ENCODE measurements around the gene RGS17.
"Not testable (repeated sequence)": the region's sequence is repeated elsewhere in the genome, so short reads cannot be mapped to it uniquely, and the experiment has no call there.

The RGS17 gene

GRCh38 chr6:153027480-153027879 is 103.6 kb downstream of the RGS17 start:
- DNase-seq: no peak

- no peak for DNase-seq
Measured at GRCh38 chr6:153024709-153025017, 106.4 kb downstream of the RGS17 start.

- peak; percentile 25 for DNase-seq
Measured at GRCh38 chr6:153023977-153024708, 106.9 kb downstream of the RGS17 start.

- no peak for DNase-seq
Measured at GRCh38 chr6:153018355-153018754, 112.7 kb downstream of the RGS17 start.

GRCh38 chr6:153016846-153017245 is 114.2 kb downstream of the RGS17 start:
- no peak for DNase-seq

- no peak for DNase-seq
Measured at GRCh38 chr6:153015094-153015640, 115.9 kb downstream of the RGS17 start.

- no peak for DNase-seq
Measured at GRCh38 chr6:153013438-153013837, 117.6 kb downstream of the RGS17 start.

- no peak for DNase-seq
Measured at GRCh38 chr6:153012856-153013255, 118.2 kb downstream of the RGS17 start.

- peak; percentile 69 for DNase-seq
Measured at GRCh38 chr6:153003366-153003690, 127.8 kb downstream of the RGS17 start.

GRCh38 chr6:153002613-153003365 is 128.3 kb downstream of the RGS17 start, which contains the start of gene MTRF1L:
Gene MTRF1L (minus strand): TSS chr6:153002709. CDS start chr6:153002685, 24 bp downstream.
- DNase-seq: peak; percentile 91

GRCh38 chr6:153001767-153002612 is 129.1 kb downstream of the RGS17 start:
- no peak for DNase-seq

- DNase-seq: not testable (repeated sequence)
Measured at GRCh38 chr6:153000790-153001189, 130.3 kb downstream of the RGS17 start.

GRCh38 chr6:153000243-153000642 is 130.8 kb downstream of the RGS17 start:
- DNase-seq: no peak

GRCh38 chr6:152999538-152999937 is 131.5 kb downstream of the RGS17 start:
- not testable (repeated sequence) for DNase-seq

- no peak for DNase-seq
Measured at GRCh38 chr6:152993847-152994246, 137.2 kb downstream of the RGS17 start.

- DNase-seq: no peak
Measured at GRCh38 chr6:152993431-152993830, 137.7 kb downstream of the RGS17 start.

- DNase-seq: no peak
Measured at GRCh38 chr6:152986978-152987377, 144.1 kb downstream of the RGS17 start.

- DNase-seq: not testable (repeated sequence)
Measured at GRCh38 chr6:152985300-152985699, 145.8 kb downstream of the RGS17 start.

- peak; percentile 32 for DNase-seq
Measured at GRCh38 chr6:152984513-152984872, 146.6 kb downstream of the RGS17 start.

- DNase-seq: peak; percentile 93
Measured at GRCh38 chr6:152983637-152984512, 147.2 kb downstream of the RGS17 start.

- DNase-seq: peak; percentile 89
Measured at GRCh38 chr6:152982904-152983636, 148.0 kb downstream of the RGS17 start, which contains the start of gene FBXO5. Gene FBXO5 (minus strand): TSS chr6:152983041. CDS start chr6:152982959, 82 bp downstream.
